ENCODE measurements around the gene OR51S1. TPM values are rescaled to one million over a fixed set of nuclear protein-coding genes. Genes with fewer than 3 reads are reported as not detected.

The OR51S1 gene
- total RNA-seq, 1 experiment from 2014 or later: not detected

- H3K27ac ChIP-seq (ENCODE audit: low read length): no peak overlapping the region
- BruUV-seq (replicated peaks): no TSS peak
- H3K27me3 ChIP-seq (ENCODE audit: control insufficient read depth, insufficient read depth, low read length): no peaks in the 10 kb centered on the region; the same call in 1 of the 2 replicates
- CTCF ChIA-PET: no interaction called here
- H3K4me3 ChIP-seq (ENCODE audit: low read depth in 2 of 2, low read length in 2 of 2): no peak overlapping the region
- POLR2A ChIA-PET: interaction anchor here (0.6 kb wide), 1 partner anchor 1341 kb away, joined by 7 read pairs; no protein-coding TSS in a partner anchor
- TF ChIP-seq CTCF (IDR thresholded peaks at IDR 0.05) (no peak), SIN3A (IDR thresholded peaks at IDR 0.05; ENCODE audit: borderline replicate concordance, insufficient read depth, low read depth, low read length) (no peak), REST (IDR thresholded peaks at IDR 0.05; ENCODE audit: insufficient read depth in 1 of 2, low read depth in 2 of 2, low read length in 1 of 2) (no peak), TCF7L2 (IDR thresholded peaks at IDR 0.05; ENCODE audit: low read depth, low read length) (no peak), POLR2AphosphoS5 (IDR thresholded peaks at IDR 0.05; ENCODE audit: low read depth, low read length) (no peak)
- H3K4me1 ChIP-seq (ENCODE audit: control insufficient read depth, insufficient read depth, low read length): no peaks in the 10 kb centered on the region
- H3K9me3 ChIP-seq (ENCODE audit: control insufficient read depth, insufficient read depth, low read depth, low read length): no peaks in the 10 kb centered on the region
- DNase-seq (ENCODE audit: low read depth, low spot score): no peak
- in situ Hi-C loops (cut with HindIII; ENCODE audit: low pct_unique_long_range_greater_than_20kb, low sequenced_read_pairs): no loop called here
- intact Hi-C loops (cut with micrococcal nuclease; ENCODE audit: unreplicated experiment): no loop called here
- H3K36me3 ChIP-seq (ENCODE audit: control insufficient read depth, insufficient read depth, low read length): no peaks in the 10 kb centered on the region
- ATAC-seq: no peak; the same call in 1 of the 2 replicates
Measured at GRCh38 chr11:4798427-4799183, 50.4 kb downstream of the OR51S1 start.

Other genes starting within 250 kb of the OR51S1 start
- 18.5 TPM for gene TRIM68, start 241.0 kb downstream of the OR51S1 start, total RNA-seq (2021; ENCODE audit: unreplicated experiment)
- gene OR51D1, start 211.7 kb downstream of the OR51S1 start, total RNA-seq (2021; ENCODE audit: unreplicated experiment): not detected
- not detected for gene OR51E1, start 205.2 kb downstream of the OR51S1 start, total RNA-seq (2021; ENCODE audit: unreplicated experiment)
- not detected for gene OR51E2, start 151.4 kb downstream of the OR51S1 start, total RNA-seq (2021; ENCODE audit: unreplicated experiment)
- not detected for gene MMP26, start 144.4 kb downstream of the OR51S1 start, total RNA-seq (2021; ENCODE audit: unreplicated experiment)
- not detected for gene OR51F1, start 79.3 kb downstream of the OR51S1 start, total RNA-seq (2021; ENCODE audit: unreplicated experiment)
- gene OR52R1, start 44.8 kb downstream of the OR51S1 start, total RNA-seq (2021; ENCODE audit: unreplicated experiment): not detected
- gene OR51F2, start 27.9 kb downstream of the OR51S1 start, total RNA-seq (2021; ENCODE audit: unreplicated experiment): not detected
- gene OR51T1, start 32.7 kb upstream of the OR51S1 start, total RNA-seq (2021; ENCODE audit: unreplicated experiment): not detected
- gene OR51A7, start 54.6 kb upstream of the OR51S1 start, total RNA-seq (2021; ENCODE audit: unreplicated experiment): not detected
- gene OR51G2, start 70.1 kb upstream of the OR51S1 start, total RNA-seq (2021; ENCODE audit: unreplicated experiment): not detected
- gene OR51G1, start 75.1 kb upstream of the OR51S1 start, total RNA-seq (2021; ENCODE audit: unreplicated experiment): not detected
- gene OR51A4, start 98.4 kb upstream of the OR51S1 start, total RNA-seq (2021; ENCODE audit: unreplicated experiment): not detected
- gene OR51A2, start 106.5 kb upstream of the OR51S1 start, total RNA-seq (2021; ENCODE audit: unreplicated experiment): not detected
- not detected for gene OR51L1, start 145.6 kb upstream of the OR51S1 start, total RNA-seq (2021; ENCODE audit: unreplicated experiment)
- not detected for gene OR52J3, start 197.3 kb upstream of the OR51S1 start, total RNA-seq (2021; ENCODE audit: unreplicated experiment)
- not detected for gene OR52E2, start 210.4 kb upstream of the OR51S1 start, total RNA-seq (2021; ENCODE audit: unreplicated experiment)
- gene OR52E1, start 220.4 kb upstream of the OR51S1 start, total RNA-seq (2021; ENCODE audit: unreplicated experiment): not detected